ENCODE measurements around the gene SELENOH.

DNA sequence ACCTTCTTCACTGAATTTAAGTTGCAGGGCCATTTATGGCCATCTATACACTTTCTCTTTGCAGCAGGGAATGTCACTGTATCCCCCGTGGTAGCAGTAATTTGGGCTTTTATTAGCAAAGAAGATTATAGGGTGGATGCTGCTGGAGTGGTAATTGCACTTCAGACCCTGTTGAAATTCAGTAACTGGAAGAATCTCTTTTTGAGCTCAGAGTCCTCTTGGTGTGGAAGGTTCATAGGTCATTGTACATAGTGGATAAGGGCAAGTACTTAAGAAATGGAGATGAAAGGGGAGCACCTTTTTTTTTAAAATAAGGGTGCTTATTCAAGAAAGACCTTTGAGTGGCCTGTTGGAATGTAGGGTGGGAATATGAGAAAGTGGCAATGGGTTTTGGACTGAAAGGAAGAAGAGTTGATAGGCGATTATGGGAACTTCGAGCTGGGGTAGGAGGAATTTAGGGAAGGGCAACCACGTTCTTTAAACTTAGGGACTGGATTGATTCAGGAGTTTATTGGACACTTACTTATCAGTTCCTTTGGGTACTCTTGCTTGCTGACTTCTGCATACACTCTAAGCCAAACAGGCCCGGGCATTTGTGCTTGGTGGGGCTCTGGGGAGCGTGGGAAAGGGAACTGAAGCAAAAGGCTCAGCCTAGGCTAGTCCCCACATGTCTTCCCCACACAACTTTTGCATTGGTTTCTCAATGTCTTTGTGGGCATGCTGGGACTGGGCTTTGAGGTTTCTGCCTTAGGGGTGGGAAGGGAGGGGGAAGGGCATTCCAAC is 46.8 kb downstream of the SELENOH start:
- TF ChIP-seq, protein P1, sequence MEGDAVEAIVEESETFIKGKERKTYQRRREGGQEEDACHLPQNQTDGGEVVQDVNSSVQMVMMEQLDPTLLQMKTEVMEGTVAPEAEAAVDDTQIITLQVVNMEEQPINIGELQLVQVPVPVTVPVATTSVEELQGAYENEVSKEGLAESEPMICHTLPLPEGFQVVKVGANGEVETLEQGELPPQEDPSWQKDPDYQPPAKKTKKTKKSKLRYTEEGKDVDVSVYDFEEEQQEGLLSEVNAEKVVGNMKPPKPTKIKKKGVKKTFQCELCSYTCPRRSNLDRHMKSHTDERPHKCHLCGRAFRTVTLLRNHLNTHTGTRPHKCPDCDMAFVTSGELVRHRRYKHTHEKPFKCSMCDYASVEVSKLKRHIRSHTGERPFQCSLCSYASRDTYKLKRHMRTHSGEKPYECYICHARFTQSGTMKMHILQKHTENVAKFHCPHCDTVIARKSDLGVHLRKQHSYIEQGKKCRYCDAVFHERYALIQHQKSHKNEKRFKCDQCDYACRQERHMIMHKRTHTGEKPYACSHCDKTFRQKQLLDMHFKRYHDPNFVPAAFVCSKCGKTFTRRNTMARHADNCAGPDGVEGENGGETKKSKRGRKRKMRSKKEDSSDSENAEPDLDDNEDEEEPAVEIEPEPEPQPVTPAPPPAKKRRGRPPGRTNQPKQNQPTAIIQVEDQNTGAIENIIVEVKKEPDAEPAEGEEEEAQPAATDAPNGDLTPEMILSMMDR (conservative IDR thresholded peaks at IDR 0.05; ENCODE audit: low read depth, low read length) = no peak
- TF ChIP-seq EZH2 (IDR thresholded peaks at IDR 0.05; ENCODE audit: low read length, unreplicated experiment) (no peak), EZH2phosphoT487 (IDR thresholded peaks at IDR 0.05; ENCODE audit: borderline replicate concordance, low read length) (no peak)

Data from PC-3 (cell line).